Jurkat, Clone E6-1 (cell line): ENCODE results near the gene NHSL2.

ENCODE experiments used
- DNase-seq: peaks from one replicate; pipeline ENCODE4 v3.0.0-alpha.2; 2011; ENCODE audit warnings: low read depth, low spot score
- H3K4me3 ChIP-seq: 2 replicates; pipeline ENCODE4 v1.5.1; 2011; ENCODE audit warnings: mild to moderate bottlenecking, low read length, control low read depth, moderate library complexity

Gene NHSL2

DNA sequence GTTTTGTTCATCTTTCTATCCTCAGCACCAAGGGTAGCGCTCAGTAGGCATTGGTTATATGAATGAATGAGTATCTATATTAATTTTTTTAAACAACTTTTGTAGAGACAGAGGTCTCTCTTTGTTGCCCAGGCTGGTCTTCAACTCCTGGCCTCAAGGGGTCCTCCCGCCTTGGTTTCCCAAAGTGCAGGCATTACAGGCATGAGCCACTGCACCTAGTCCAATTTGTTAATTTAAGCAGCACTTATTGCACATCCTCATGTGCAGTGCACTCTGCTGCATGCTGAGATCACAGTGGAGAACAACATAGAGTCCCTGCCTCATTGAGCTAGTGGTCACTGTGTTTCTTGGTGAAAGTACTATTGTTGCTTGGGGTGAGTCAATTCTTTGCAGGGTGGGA, 94.4 kb downstream of the NHSL2 start:
- no peak for DNase-seq
- no peak overlapping the region for H3K4me3 ChIP-seq

GRCh38 chrX:72006461-72006860, 95.8 kb downstream of the NHSL2 start:
- no peak for DNase-seq

GRCh38 chrX:72009731-72010130, 99.1 kb downstream of the NHSL2 start:
- no peak overlapping the region for H3K4me3 ChIP-seq
- no peak for DNase-seq

More at GRCh38 chrX:72006461-72006860, 95.8 kb downstream of the NHSL2 start:
- no peak overlapping the region for H3K4me3 ChIP-seq

GRCh38 chrX:72011734-72012133, 101.1 kb downstream of the NHSL2 start:
- no peak overlapping the region for H3K4me3 ChIP-seq
- no peak for DNase-seq

DNA sequence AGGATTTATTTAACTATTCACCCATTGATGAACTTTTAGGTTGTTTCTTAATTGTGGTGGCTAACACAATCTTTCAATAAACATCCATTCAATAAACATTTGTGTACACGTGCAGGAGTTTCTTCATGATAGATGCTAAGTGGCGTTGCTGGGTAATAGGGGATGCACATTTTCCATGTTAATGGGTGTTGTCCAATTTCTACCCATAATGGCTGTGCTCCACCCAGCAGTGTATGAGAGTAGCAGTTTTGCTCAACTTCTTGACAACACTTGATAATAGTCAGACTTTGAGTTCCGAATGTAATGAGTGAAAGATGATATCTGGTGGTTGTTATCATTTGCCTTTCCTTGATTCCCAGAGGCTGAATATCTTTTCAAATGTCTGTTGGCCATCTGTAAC, 104.7 kb downstream of the NHSL2 start:
- DNase-seq: no peak
- no peak overlapping the region for H3K4me3 ChIP-seq

DNA sequence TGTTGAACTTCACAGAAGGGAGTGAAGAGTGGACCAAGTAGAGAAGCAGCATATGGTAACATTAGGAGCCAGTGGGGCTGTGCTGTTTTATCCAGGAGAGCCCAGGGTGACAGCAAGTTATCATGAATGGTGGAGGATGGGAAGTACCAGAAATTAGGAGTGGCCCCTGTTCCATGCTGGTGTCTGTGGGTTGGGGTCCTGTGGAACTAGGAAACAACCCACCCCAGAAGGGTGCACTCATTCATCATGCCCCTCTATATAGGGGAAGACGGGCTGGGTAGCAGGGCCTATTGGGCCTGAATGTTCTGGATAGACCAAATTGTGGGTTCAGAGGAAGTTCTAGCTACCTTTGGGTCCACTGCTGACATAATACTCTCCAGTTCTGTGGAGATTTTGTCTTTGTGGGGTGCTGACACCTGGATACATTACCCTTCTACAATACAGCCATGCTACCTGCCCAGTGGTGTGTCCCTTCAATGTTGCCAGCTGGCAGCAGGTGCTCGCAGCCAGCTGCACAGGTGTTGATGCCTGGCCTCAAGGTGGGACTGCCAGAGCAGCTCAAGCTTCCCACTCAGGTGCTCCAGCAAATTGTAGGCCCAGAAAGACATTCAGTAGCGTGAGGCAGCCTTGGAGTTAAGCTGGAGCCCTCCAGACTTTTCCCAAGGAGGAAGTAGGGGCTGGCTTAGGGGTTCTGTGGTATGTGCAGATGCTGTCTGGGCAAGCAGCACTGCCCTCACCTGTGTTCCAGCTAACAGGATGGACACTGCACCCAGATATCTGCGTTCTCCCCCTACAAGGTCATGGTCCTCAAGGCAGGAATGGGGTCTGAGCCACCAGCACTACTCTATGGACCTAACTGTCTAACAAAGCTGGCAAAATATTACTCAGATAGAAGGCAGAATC, 106.5 kb downstream of the NHSL2 start:
- no peak overlapping the region for H3K4me3 ChIP-seq
- DNase-seq: no peak

- no peak overlapping the region for H3K4me3 ChIP-seq
- peak; percentile 45 for DNase-seq
Measured at GRCh38 chrX:72018277-72019112, 107.8 kb downstream of the NHSL2 start.

GRCh38 chrX:72019487-72019886, 108.8 kb downstream of the NHSL2 start:
- no peak overlapping the region for H3K4me3 ChIP-seq
- DNase-seq: no peak

- DNase-seq: no peak
- H3K4me3 ChIP-seq: no peak overlapping the region
Measured at GRCh38 chrX:72020204-72020603, 109.6 kb downstream of the NHSL2 start.

DNA sequence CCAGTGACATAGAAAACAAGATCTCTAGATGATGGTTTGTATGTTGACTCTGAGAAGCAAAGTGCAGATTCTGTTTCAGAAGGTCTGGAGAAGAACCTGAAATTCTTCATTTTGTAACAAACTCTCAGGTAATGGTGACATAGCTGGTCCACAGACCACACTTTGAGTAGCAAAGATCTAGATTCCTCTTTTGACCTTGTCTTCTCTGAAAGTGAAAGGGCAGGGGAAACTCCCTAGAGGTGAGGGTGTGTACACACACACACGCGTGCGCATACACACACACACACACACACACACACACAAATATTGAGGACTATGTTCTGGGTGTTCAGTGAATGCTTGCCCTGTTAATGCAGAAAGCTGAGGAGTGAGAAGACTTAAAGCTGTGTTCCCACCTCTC, 110.1 kb downstream of the NHSL2 start:
- H3K4me3 ChIP-seq: no peak overlapping the region
- no peak for DNase-seq

DNA sequence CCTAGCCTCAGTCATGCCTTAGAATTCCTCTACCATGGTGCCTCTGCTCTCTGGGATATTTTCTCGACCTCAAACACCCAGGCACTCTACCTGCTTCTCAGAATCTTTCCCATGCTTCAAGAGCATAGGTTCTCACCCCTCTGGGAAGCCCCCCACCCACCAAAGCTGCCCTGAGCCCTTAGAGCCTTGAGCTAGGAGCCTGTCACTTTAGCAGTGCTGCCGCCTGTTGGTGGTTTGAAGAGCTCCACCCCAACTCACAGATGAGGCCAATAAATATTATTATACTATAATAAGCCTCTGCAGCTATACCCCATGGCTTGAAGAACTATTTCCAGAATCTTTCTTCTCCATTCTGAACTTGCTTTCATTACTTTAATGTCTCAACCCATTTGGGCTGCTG, 111.3 kb downstream of the NHSL2 start:
- H3K4me3 ChIP-seq: no peak overlapping the region
- peak; percentile 12 for DNase-seq

GRCh38 chrX:72023071-72023470, 112.4 kb downstream of the NHSL2 start:
- no peak for DNase-seq
- no peak overlapping the region for H3K4me3 ChIP-seq

DNA sequence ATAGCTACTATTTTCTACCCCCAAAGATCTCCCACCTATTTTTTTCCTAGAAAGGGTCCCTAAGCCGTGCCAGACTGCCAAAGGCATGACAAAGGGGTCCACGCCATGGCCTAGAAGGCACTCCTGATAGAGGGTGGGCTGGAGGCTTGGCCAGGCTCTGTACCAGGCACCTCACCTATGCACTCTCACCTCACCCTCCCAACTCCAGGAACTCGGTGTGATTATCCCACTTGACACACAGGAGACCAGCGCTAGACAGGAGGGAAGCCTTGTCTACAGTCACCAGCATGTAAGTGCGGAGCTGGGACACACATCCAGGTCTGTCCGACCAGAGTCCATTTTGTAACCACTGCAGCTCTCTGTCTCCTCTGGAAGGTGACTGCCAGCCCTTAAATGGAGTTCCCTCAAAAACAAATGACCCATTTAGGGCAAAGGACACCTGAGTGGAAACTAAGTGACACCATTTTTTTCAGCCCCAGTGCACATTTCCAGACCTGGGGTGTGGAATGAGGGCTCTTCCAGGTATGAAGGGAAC, 114.7 kb downstream of the NHSL2 start:
- DNase-seq: no peak
- no peak overlapping the region for H3K4me3 ChIP-seq

- H3K4me3 ChIP-seq: no peak overlapping the region
- DNase-seq: no peak
Measured at GRCh38 chrX:72026341-72027023, 115.8 kb downstream of the NHSL2 start.

DNA sequence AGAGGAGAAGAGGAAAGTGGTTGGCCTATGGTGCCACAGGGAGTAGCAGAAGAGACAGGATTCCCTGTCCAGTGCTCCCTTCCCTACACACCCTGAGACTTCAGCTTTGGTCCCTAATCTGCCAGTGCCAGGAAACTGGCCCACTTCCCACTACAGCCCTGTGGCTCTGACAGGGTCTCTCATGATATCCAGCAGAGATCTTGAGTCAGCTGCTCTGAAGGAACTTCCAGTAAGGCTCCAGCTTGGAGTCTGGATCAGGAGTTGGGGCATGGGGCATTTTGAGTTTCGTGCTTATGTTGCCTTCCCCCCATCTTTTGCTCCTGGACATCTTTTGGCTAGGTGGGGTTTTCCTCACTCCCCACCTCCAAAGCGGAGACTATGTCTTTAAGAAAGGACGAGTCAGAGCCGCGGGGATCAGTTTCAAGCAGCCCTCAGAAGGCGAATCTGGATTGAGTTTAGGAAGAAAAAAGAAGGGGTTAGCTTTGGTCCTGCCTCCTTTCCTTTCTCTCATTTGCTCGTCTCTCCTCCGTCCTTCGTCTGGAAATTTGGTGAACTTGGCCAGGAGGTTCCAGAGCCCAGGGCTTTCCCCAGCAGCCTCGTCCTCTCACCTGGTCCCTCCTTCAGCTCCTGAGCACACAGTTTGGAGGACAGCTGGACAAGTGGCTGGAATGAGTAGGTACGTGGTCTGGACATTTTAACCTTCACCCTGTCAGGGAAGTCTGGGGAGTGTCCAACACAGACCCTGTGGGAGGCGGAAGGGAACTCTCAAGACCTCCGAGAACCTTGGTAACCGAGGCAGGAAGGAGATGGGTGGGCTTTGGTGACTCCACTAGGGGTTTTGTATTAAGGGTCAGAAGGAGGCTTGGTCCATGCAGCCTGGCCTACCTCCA, 116.6 kb downstream of the NHSL2 start:
- DNase-seq: no peak
- no peak overlapping the region for H3K4me3 ChIP-seq

- no peak for DNase-seq
- H3K4me3 ChIP-seq: no peak overlapping the region
Measured at GRCh38 chrX:72027914-72028307, 117.3 kb downstream of the NHSL2 start.

DNA sequence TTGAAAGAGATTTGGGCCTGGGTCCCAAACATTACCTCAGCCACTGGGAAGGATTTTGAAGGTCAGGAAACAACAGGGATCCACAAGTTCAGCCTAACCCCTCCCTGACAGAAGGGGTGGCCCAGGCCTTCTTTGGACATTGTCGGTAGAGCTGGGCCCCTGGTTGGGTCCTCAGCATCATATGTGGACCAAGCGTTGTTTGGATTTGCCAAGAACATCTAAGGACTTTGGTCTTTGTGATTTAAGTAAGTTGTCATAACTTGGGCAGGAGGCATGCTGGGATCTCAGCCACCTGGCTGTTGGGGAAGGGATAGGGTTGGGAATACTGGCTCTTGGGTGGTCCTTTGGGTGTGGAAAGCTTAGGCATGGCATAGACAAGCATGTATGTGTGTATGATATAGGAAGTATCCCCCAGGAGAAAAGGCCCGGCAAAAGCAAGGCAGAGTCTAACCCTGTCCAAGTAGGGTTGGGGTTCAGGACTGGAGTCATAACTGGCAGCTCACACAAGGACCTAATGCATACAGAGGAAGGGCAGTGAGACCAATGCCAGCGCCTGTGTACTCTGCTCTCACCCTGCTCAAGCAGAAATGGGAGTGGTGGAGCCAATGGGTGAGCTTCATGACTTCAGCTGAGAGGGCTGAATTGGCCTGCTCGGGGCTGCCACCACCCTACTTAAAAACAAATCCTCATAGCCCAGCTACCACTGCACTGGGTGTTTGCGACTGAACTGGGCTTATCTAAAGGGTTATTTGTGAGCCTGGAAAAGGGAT, 118.2 kb downstream of the NHSL2 start:
- no peak overlapping the region for H3K4me3 ChIP-seq
- no peak for DNase-seq
